ENCODE measurements around the gene SLC8B1. TPM values are rescaled to one million over a fixed set of nuclear protein-coding genes. Genes with fewer than 3 reads are reported as not detected.

Gene SLC8B1
- total RNA-seq, 1 experiment from 2014 or later: 30.9 TPM

- H3K79me2 ChIP-seq (ENCODE audit: insufficient read depth, low read length): no peaks in the 10 kb centered on the region
- H3K9me2 ChIP-seq (ENCODE audit: insufficient read depth): no peaks in the 10 kb centered on the region
- H3K4me2 ChIP-seq (ENCODE audit: low read length): no peak overlapping the region
- no TSS peak for BruUV-seq (replicated peaks)
- H2AFZ ChIP-seq (ENCODE audit: low read depth, low read length, poor library complexity, severe bottlenecking): no peak overlapping the region
- H4K20me1 ChIP-seq (ENCODE audit: insufficient read depth): no peaks in the 10 kb centered on the region
- TF ChIP-seq, protein P1, sequence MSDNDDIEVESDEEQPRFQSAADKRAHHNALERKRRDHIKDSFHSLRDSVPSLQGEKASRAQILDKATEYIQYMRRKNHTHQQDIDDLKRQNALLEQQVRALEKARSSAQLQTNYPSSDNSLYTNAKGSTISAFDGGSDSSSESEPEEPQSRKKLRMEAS (IDR thresholded peaks at IDR 0.05): no peak
- TF ChIP-seq CTCF (IDR thresholded peaks at IDR 0.05 in 2 of 3, conservative IDR thresholded peaks at IDR 0.05 in 1 of 3; ENCODE audit: borderline replicate concordance in 1 of 3, insufficient read depth in 1 of 3, low read depth in 2 of 3, low read length in 2 of 3): no peak
- TF ChIP-seq CEBPB (IDR thresholded peaks at IDR 0.05; ENCODE audit: low read depth): no peak
- TF ChIP-seq SP1 (IDR thresholded peaks at IDR 0.05; ENCODE audit: low read depth): no peak
- TF ChIP-seq TCF7L2 (IDR thresholded peaks at IDR 0.05; ENCODE audit: borderline replicate concordance, extremely low read depth, insufficient read depth, insufficient read length): no peak
- TF ChIP-seq, protein P2, sequence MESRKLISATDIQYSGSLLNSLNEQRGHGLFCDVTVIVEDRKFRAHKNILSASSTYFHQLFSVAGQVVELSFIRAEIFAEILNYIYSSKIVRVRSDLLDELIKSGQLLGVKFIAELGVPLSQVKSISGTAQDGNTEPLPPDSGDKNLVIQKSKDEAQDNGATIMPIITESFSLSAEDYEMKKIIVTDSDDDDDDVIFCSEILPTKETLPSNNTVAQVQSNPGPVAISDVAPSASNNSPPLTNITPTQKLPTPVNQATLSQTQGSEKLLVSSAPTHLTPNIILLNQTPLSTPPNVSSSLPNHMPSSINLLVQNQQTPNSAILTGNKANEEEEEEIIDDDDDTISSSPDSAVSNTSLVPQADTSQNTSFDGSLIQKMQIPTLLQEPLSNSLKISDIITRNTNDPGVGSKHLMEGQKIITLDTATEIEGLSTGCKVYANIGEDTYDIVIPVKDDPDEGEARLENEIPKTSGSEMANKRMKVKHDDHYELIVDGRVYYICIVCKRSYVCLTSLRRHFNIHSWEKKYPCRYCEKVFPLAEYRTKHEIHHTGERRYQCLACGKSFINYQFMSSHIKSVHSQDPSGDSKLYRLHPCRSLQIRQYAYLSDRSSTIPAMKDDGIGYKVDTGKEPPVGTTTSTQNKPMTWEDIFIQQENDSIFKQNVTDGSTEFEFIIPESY (IDR thresholded peaks at IDR 0.05; ENCODE audit: extremely low read depth, insufficient replicate concordance, low read length): no peak
- no peak for TF ChIP-seq SIN3A (IDR thresholded peaks at IDR 0.05; ENCODE audit: low read depth)
- no peak for TF ChIP-seq ELF1 (IDR thresholded peaks at IDR 0.05; ENCODE audit: borderline replicate concordance, low read depth)
- no peaks in the 10 kb centered on the region for H3K9me3 ChIP-seq (ENCODE audit: control insufficient read depth in 1 of 2, insufficient read depth in 1 of 2, low read depth in 1 of 2, low read length in 2 of 2)
- RAD21 ChIA-PET (ENCODE audit: low non-redundant PET in 1 of 2, low total read pairs in 2 of 2, uncharacterized antibody in 2 of 2, unreplicated experiment in 2 of 2): no interaction called here
- CTCF ChIA-PET: no interaction called here
- H3K27me3 ChIP-seq (ENCODE audit: insufficient read depth, low read length): no peaks in the 10 kb centered on the region
- no peak overlapping the region for H3K9ac ChIP-seq (ENCODE audit: low read length)
- H3K36me3 ChIP-seq (ENCODE audit: control insufficient read depth in 1 of 2, insufficient read depth in 2 of 2, low read length in 2 of 2): no peaks in the 10 kb centered on the region
- no peak overlapping the region for H3K27ac ChIP-seq (ENCODE audit: low read depth, low read length)
- DNase-seq (ENCODE audit: low read depth, low spot score): no peak
- intact Hi-C loops (cut with micrococcal nuclease): no loop called here
- POLR2A ChIA-PET: no interaction called here
- H3K4me3 ChIP-seq (replicated peaks in 1 of 2; ENCODE audit: low read depth in 1 of 2, low read length in 2 of 2): no peak overlapping the region
- no peaks in the 10 kb centered on the region for H3K4me1 ChIP-seq (ENCODE audit: control insufficient read depth in 1 of 2, insufficient read depth in 2 of 2, low read length in 2 of 2)
- ATAC-seq: no peak
These were observed 48.2 kb downstream of the SLC8B1 start for GRCh38 chr12:113286712-113287111.
